SK-N-MC (cell line): Measurements from ENCODE around the gene WARS2.

Experiments
- EZH2 ChIP-seq: fragments of 200-600 bp; sonication (generic); IDR thresholded peaks from one replicate; pipeline ENCODE4 v1.6.1; 2017; ENCODE audit warnings: antibody characterized with exemption
- POLR2AphosphoS5 ChIP-seq: IDR thresholded peaks from 2 replicates; pipeline ENCODE4 v1.6.1; 2012; ENCODE audit warnings: mild to moderate bottlenecking, low read depth, low read length, borderline replicate concordance

- TF ChIP-seq EZH2 (no peak), POLR2AphosphoS5 (no peak)
Measured at GRCh38 chr1:119009312-119009655, 131.2 kb downstream of the WARS2 start.
